DMS 273 (cell line): ENCODE measurements around the gene ARHGAP19.
"Not testable (repeated sequence)": the region's sequence is repeated elsewhere in the genome, so short reads cannot be mapped to it uniquely, and the experiment has no call there.

Experiments used
- DNase-seq: peaks from one replicate; lab custom pipeline; 2025; ENCODE audit not compliant: unreplicated experiment; lab: John Stamatoyannopoulos, UW

Gene ARHGAP19

DNA sequence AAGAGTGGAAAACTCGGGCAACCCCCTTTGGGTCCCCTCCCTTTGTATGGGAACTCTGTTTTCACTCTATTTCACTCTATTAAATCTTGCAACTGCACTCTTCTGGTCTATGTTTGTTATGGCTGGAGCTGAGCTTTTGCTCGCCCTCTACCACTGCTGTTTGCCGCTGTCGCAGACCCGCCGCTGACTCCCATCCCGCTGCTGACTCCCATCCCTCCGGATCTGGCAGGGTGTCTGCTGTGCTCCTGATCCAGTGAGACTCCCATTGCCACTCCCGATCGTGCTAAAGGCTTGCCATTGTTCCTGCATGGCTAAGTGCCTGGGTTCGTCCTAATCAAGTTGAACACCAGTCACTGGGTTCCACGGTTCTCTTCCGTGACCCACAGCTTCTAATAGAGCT is 2.4 kb downstream of the ARHGAP19 start:
- DNase-seq: not testable (repeated sequence)

DNA sequence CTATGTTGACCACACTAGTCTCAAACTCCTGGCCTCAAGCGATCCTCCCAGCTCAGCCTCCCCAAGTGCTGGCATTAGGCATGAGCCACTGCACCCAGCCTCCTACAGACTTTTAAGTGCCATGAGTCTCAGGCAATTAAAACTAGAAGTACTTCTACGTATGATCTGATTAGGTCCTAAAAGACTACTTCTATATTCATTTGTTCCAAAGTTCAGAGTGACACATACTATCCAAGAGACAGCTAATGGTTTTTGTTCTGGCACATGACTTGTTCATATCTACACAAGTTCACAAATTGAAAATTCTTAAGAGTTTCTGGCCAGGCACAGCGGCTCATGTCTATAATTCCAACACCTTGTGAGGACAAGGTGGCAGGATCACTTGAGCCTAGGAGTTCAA is 11.7 kb downstream of the ARHGAP19 start:
- no peak for DNase-seq

DNA sequence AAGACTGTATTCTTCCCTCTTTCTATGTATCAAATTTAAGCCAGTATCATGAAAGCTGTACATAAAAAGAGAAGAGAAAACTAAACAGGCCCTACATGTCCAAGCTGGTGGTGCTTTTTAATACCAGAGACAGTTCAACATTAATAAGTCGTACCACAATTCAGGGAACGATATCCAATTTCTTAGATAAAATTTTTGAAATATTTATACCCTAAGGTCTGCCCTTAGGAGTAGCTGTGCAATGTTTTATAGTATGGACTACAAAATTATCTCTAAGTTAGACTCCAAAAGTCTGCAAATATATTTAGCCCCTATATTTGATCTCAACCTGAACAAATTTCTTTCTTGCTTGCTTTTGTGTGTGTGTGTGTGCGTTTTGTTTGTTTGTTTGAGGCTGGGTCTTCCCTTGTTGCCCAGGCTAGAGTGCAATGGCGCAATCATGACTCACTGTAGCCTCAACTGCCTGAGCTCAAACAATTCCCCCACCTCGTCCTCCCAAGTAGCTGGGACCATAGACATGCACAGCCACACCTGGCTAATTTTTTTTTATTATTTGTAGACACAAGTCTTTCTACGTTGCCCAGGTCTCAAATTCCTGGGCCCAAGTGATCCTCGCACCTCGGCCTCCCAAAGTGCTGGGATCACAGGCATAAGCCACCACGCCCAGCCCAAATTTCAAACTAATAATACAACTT is 13.2 kb downstream of the ARHGAP19 start:
- DNase-seq: no peak

DNA sequence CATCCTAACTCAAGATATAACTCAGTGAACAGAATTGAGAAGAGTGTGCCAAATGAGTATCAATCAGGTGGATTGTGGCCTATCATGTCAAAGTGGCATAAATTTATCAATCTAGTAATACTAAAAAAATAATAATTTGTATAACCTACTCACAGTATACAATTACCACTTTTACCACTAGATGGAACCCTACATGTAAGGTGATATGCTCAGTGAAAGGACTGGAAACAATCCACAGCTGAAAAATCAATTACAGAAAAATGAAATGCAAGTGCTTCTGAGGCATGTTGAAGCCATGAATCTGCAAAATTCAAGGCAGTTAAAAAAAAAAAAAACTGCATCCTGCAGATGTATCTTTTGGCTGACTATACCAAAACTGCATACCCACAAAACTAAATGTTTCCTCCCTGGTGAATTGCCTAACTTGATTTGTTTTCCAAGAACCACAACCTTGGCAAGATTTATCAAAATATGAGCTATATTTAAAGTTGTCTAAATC is 13.9 kb downstream of the ARHGAP19 start:
- peak; percentile 66 for DNase-seq

DNA sequence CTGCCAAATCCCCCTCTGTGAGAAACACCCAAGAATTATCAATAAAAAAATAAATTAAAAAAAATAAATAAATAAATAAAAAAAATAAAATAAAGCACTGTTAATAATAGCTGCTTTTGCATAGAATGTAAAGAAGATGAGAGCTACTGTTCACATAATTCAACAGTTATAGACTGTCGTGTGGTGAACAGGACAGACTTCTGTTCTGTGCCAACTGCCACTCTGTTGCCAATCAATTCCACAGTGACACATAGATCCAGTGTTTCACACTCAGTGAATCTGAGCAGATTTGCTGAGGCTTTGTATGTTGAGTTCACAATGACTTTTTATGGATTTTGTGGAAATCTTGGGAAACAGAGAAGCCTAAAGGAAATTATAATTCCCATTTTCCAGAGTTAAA is 14.9 kb downstream of the ARHGAP19 start:
- no peak for DNase-seq

DNA sequence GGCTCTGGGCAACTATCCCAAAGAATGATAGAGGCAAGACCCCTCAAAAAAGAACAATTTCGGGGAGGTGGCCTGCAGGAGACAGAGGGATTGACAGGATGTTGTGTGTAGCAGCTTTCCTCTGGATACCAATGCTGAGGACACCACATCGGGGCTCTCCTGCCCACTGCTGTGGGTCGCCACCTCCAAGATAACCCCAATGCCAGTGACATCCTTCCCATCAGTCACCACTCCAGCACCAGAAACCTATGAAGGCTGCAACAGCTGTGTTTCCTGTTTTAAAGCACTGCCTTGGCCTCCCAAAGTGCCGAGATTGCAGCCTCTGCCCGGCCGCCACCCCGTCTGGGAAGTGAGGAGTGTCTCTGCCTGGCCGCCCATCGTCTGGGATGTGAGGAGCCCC is 17.6 kb downstream of the ARHGAP19 start:
- no peak for DNase-seq

DNA sequence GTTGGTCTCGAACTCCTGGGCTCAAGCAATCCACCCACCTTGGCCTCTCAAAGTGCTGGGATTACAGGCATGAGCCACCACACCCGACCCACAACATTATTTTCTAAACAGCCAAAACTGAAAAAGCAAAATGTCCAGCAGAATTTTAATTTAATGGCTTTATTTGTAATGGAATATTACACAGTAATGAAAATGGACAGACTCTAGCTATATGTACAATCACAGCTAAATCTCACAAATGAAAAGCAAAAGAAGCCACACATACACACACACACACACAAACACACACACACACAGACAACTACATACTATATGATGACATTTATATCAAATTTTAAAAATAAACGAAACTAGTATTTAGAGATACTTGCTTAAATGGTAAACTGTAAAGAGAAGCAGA is 18.7 kb downstream of the ARHGAP19 start:
- no peak for DNase-seq

DNA sequence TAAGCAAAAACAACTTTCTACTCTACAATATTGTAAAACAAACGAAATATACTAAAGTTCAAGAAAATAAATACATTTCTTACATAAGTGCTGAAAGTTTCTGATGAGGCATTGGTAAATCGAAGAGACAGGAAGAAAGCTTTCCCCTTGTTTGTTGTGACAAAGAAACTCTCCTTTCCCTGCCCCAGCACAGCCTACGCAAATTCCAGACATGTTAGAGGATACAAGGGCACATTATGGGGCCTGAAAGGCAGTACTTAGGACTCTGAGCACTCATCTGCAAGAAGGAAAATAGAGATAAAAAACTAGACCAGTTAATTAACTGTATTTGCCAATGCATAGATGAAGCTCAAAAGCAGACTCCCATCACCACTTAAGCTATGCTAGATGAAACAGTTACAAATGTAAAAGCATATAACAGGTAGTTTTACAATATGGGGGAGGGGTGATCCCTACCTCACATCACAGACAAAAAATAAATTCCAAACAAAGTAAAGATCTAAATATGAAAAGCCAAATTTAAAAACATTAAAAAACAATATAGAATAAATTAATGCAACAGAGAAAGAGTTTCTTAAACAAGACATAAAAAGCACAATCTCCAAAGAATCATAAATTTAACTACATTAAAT is 21.8 kb downstream of the ARHGAP19 start:
- DNase-seq: no peak

DNA sequence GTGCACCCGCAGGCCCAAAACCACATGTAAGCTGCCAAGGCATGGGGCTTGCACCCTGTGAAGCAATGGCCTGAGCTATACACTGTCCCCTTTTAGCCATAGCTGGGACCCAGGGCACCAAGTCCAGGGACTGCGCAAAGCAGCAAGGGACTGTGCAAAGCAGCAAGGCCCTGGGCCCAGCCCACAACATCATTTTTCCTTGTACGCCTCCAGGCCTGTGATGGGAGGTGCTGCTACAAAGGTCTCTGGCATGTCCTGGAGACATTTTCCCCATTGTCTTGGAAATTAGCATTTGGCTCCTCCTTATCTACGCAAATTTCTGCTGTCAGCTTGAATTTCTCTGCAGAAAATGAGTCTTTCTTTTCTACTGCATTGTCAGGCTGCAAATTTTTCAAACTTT is 24.8 kb downstream of the ARHGAP19 start:
- no peak for DNase-seq

DNA sequence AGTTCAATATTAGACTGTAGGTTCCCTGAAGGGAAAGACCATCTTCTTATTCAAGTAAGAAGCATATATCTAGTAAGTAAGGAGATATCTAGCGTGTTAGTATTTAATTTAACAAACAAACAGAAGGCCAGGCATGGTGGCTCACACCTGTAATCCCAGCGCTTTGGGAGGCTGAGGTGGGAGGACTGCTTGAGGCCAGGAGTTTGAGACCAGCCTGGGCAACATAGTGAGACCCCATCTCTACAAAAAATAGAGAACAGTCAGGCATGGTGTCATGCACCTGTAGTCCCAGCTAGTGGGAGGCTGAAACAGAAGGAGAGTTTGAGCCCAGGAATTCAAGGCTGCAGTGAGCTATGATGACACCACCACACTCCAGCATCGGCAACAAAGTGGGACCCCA is 27.3 kb downstream of the ARHGAP19 start:
- not testable (repeated sequence) for DNase-seq

DNA sequence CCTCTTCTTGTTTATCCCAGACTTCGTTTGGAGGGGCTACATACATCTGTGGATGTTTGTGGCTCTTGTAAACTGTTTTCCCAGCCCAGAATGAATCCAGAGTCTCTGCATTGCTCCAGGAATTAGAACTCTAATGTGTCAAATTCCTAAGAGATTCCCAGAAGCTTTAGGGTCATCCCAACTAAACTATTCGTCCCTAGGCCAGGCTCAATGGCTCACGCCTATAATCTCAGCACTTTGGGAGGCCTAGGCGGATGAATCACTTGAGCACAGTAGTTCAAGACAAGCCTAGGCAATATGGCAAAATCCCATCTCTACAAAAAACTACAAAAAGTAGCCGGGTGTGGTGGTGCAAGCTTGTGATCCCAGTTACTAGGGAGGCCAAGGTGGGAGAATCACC is 28.5 kb downstream of the ARHGAP19 start:
- DNase-seq: no peak

DNA sequence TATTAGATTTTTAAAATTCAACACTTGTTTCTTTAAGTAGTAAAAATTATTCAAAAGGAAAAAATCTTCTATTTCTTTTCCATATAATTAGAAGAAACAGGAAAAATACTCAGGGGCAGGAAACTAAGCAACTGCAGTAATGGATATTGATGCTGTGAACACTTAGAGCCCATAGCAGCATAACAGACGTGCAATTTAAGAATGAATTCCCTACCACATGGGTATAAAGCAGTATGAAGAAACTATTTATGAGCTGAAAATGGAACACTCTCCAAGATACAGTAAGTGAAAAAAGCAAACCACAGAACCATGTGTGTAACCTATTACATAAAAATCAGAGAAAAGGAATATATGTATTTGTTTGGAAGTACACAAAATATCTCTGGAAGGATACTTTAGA is 30.8 kb downstream of the ARHGAP19 start:
- DNase-seq: no peak

DNA sequence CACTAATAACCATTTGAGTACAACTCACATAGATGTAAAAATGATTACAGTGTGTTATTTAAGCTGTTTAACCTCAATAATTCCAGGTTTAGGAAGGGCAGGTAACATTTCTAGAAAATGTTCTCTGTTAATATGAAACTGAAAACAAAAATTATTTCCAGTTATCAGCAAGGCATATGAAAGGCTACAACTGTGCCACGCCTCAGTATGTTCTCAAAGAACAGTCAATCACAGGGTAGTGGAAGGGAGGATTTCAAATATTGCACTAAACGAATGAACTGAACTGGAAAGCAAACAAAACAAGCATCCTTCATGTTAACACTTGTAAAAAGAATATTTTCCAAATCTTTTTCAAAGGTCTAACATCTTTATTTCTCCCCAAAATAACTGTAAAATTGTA is 31.3 kb downstream of the ARHGAP19 start:
- no peak for DNase-seq

DNA sequence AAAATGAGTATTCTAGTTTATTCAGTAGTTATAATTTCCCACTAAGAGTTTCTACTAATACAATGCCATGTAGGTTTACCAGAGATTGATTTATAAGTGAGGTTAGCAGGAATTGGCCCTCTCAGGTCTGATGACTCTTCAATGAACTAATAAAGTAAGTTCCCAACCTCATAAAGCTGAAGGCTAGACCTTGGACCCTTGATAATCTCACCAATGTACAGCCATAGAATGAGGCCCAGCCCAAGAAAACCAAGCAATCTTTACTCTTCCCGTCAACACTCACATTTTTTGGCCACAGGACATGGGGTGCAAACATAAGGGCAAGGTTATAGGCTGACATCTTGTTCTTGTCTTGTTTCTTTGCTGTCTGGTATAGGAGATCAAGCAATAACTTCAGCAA is 33.3 kb downstream of the ARHGAP19 start:
- DNase-seq: no peak

DNA sequence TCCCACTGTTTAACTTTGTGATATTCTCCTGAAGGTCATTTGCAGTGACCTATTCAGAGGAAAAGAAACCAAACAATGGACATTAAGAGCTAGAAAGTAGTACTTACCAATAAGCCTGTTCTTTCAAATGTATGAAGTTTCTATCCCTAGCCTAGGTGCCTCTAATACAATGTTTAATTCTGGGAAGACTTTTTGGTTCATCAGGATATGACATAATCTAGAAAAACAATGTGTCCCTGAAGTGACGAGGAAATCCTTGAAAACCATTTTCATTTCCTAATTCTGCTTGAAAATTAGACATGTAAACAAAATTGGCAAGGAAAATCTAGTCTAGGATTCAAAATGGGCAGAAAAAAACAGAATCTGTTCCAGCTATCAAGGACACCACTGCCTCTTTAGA is 36.1 kb downstream of the ARHGAP19 start:
- no peak for DNase-seq

DNA sequence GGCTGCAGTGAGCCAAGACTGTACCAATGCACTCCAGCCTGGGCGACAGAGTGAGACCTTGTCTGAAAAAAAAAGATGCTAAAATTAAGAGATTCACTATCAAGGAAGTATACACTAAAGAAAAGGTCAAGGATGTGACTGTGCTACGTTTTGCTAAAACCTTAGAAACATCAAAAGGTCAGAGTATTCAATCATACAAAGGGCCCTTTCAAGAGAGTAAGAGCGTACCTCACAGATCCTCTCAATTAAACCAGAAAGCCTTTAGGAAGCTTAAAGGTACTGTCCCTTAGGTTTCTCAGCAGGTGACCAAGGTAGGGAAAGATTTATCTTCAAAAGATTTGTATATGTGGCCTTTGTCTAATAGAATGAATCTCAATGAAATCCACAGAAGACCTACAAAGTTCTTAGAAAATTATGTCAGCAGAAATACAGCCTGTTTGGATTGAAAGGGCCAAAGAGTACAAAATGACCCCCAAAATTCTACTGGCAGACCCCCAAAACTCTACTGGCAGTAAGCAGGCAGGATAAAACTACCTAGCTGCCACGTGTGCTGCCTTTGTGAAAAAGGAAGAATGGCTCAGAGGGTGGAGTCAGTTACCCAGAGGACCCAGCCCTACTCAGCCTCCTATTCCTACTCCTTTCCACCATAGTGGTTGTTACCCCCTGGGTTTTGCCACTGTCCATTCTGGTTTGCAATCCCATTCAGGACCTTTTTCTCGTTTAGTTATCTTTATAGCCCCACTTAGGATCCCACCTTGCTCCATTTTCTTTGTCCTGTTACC is 36.7 kb downstream of the ARHGAP19 start:
- no peak for DNase-seq

DNA sequence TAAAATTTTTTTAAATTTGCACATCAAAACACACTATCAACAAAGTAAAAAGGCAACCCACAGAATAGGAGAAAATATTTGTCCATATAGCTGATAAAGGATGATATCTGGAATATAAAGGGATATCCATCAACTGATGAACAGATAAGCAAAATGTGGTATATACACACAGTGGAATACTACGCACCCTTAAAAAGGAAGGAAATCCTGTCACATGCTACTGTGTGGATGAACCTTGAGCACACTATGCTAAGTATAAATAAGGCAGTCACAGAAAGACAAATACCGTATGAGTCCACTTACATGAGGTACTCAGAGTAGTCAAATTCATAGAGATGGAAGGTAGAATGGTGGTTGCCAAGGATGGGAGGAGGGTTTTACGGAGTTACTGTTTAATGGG is 37.7 kb downstream of the ARHGAP19 start:
- DNase-seq: no peak

DNA sequence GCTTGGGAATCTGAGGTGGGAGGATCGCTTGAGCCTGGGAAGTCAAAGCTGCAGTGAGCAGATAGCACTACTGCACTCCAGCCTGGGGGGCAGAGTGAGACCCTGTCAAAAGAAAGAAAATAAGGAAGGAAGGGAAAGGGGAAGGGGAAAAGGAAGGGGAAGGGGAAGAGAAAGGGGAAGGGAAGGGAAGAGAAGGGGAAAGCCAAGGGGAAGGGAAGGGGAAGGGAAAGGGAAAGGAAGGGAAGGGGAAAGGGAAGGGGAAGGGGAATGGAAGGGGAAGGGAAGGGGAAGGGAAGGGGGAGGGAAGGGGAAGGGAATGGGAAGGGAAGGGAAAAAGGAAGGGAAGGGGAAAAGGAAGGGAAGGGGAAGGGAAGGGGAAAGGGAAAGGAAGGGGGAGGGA is 41.5 kb downstream of the ARHGAP19 start:
- no peak for DNase-seq

DNA sequence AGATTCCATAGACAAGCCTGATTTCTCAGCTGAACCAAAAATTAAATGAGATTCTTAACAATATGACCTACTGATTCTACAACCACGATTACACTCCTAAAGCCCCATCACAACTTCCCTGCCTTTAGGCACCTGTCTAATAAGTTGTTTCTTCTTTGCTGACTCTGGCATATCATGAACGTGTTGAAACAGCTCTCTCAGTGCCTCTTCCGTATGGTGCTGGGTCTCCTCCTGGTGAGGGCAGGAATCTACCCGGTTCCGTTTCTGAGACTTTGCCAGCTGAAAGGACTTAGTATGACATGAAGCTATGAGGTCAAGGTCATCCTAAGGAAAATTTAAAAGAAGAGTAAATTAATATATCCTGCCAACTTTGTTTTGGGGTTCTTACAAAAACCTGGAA is 48.6 kb downstream of the ARHGAP19 start:
- no peak for DNase-seq

DNA sequence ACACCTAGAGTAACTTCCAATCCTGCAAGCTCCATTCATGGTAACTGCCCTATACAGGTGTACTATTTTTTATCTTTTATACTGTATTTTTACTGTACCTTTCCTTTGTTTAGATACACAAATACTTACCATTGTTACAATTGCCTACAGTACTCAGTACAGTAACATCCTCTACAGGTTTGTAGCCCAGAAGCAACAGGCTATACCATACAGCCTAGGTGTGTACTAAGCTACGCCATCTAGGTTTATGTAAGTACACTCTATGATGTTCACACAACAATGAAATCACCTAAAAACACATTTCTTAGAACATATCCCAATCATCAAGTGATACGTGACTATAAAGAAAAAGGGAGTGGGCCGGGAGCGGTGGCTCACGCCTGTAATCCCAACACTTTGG is 53.6 kb downstream of the ARHGAP19 start:
- DNase-seq: no peak

DNA sequence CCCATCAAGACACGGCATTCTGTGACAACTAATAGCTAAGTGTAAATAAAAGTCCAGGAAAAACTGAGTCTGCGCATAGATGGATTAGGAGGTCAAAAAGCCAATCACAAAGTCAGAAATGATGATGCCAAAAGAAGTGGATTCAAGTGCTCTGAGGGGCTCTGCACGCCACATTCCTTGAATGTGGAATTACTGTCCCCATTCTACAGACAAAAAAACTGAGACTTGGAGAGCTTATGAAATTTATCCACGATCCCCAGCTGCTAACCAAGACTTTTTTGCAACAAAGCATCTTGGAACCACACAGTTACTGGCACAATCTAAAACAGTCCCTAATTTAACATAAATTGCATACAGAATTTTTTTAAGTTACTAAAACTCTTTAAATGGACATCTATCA is 57.1 kb downstream of the ARHGAP19 start:
- no peak for DNase-seq

DNA sequence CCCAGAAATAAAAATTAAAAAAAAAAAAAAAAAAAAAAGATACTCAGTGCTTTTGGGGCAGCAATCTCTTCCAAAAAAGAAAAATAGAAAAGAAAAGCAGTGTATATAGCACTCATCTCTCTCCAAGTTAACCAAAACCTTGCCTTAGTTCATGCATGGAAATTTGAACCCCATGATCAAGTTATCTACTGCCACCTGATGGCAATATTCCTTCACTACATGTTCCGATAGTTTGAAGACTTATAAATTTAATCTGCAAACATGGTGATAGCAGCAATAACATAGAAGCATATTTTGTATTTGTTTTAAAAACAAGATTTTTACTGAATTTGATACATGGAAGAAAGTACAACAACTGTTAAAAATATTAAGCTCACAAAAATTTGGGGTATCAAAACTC is 58.0 kb downstream of the ARHGAP19 start:
- DNase-seq: peak; percentile 54
